Measurements from ENCODE around the gene AMDHD2. TPM values are rescaled to one million over a fixed set of nuclear protein-coding genes. Genes with fewer than 3 reads are reported as not detected.
A peak's percentile ranks its signal among the peaks of the same experiment; 100 is the strongest.
"Not testable (repeated sequence)": the region's sequence is repeated elsewhere in the genome, so short reads cannot be mapped to it uniquely, and the experiment has no call there.

Gene AMDHD2
- polyA plus RNA-seq, 6 donors from 2014 or later = 17.6 to 24.0 (median 20.5) TPM

- not testable (repeated sequence) for ATAC-seq (ENCODE audit: low read depth in 2 of 2); H3K27me3 Mint-ChIP-seq; H3K4me3 Mint-ChIP-seq; H3K9me3 Mint-ChIP-seq; DNase-seq; H3K36me3 Mint-ChIP-seq
- H3K4me1 Mint-ChIP-seq = peaks cover 23 to 35% (median 32%) of the 10 kb centered on the region in 3 donors
- peak overlapping the region in 3 of 6 donors; percentile 29 to 94 (median 38) for H3K27ac Mint-ChIP-seq
Measured at GRCh38 chr16:2543771-2544170, 23.6 kb downstream of the AMDHD2 start.

DNA sequence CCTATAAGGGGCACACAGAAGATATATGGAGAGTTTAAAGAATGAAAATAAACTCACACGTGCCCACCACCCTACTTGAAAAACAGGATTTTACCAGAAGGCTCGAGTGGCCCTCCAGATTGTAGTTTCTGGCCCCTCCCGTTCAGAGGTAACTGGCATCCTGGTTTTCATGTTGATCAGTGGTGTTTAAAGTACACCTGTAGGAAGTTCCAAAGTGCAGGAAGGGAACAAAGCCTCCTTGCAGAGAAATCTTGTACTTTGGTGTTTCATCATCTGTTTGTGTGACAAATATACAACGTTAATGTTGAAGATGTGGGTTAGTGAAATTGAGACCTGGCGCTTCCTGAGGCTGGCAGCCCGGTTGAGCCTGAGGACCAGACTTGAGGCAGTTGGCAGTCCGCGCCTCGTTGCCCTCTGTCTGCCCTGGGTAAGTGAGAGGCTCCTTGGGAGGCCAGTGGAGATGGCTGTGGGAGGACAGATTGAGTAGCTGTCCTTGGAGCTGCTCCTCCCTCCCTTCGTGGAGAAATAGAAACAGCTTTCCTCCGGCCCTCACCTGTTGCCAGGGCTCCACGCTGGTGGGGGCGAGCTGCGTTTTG, 30.2 kb downstream of the AMDHD2 start:
- H3K36me3 Mint-ChIP-seq; H3K27me3 Mint-ChIP-seq; H3K9me3 Mint-ChIP-seq; DNase-seq; ATAC-seq (ENCODE audit: low read depth in 2 of 2); H3K27ac Mint-ChIP-seq; H3K4me3 Mint-ChIP-seq; H3K4me1 Mint-ChIP-seq: not testable (repeated sequence)

DNA sequence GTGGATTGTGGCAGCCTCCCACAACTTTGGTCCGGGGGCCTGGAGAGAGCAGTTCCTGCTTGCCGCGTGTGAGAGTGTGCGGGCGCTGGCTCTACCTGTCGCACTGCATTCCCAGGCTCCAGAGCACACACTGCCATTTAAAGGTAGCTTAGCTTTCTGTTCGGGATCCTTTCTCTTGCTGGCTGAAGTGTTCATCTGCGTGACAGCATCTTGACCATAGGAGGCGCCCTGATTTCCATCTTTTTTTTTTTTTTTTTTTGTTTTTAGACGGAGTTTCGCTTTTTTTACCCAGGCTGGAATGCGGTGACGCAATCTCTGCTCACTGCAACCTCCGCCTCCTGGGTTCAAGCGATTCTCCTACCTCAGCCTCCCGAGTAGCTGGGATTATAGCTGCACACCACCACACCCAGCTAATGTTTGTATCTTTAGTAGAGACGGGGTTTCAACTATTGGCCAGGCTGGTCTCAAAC, 31.3 kb downstream of the AMDHD2 start:
- not testable (repeated sequence) for H3K36me3 Mint-ChIP-seq; H3K27me3 Mint-ChIP-seq; H3K4me1 Mint-ChIP-seq; H3K4me3 Mint-ChIP-seq; ATAC-seq (ENCODE audit: low read depth in 2 of 2); H3K9me3 Mint-ChIP-seq; DNase-seq
- peak overlapping the region in 2 of 6 donors; percentile 24 to 43 for H3K27ac Mint-ChIP-seq

- not testable (repeated sequence) for H3K27ac Mint-ChIP-seq; H3K36me3 Mint-ChIP-seq; H3K9me3 Mint-ChIP-seq; ATAC-seq (ENCODE audit: low read depth in 2 of 2); DNase-seq; H3K4me3 Mint-ChIP-seq; H3K27me3 Mint-ChIP-seq; H3K4me1 Mint-ChIP-seq
Measured at GRCh38 chr16:2554709-2555425, 34.7 kb downstream of the AMDHD2 start.

- not testable (repeated sequence) for DNase-seq; ATAC-seq (ENCODE audit: low read depth in 2 of 2); H3K27ac Mint-ChIP-seq; H3K27me3 Mint-ChIP-seq; H3K4me3 Mint-ChIP-seq; H3K4me1 Mint-ChIP-seq; H3K36me3 Mint-ChIP-seq; H3K9me3 Mint-ChIP-seq
Measured at GRCh38 chr16:2557150-2557549, 37.0 kb downstream of the AMDHD2 start.

DNA sequence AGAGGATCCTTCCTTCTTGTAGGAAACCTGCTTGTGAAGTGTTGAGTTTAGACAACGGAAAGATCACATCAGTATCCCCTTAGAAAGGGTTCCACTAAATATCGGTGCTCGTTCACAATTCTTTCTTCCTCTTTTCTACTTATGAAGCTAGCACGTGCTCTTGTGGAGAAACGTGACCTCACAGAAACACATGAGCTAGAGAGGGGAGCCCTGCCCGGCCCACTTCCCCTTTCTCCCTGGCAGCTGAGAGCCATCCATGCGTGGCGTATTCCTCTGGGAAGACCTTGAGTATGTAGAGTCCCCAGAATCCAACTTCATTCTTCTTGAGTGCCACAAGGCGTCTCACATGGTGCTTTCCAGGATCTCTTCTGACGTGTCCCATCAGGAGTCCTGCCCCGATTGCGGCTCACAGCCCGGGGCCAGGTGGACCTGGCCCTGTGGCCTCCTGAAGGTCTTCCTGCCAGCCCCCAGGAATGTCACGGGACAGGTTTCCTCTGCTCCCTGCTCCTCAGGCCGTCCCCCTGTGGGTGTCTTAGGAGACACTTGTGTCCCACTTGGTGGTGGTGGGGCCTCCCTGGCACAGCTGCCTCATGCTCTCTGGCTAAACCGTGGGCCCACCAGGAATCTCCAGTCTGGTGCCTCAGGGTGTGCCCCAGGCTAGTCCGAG, 40.1 kb downstream of the AMDHD2 start:
- Mint-ChIP-seq H3K4me3 (peak overlapping the region in 1 of 8 donors; percentile 5), H3K27ac (peak overlapping the region in 3 of 6 donors; percentile 1 to 54 (median 26))
- DNase-seq = peak; percentile 74
- H3K4me1 Mint-ChIP-seq, H3K27me3 Mint-ChIP-seq, H3K9me3 Mint-ChIP-seq, H3K36me3 Mint-ChIP-seq: not testable (repeated sequence)
- peak; percentile 83 to 85 for ATAC-seq (ENCODE audit: low read depth in 2 of 2)

- peak; percentile 68 for DNase-seq
- H3K36me3 Mint-ChIP-seq, H3K27ac Mint-ChIP-seq, H3K9me3 Mint-ChIP-seq, H3K27me3 Mint-ChIP-seq, H3K4me3 Mint-ChIP-seq, H3K4me1 Mint-ChIP-seq: not testable (repeated sequence)
- ATAC-seq (ENCODE audit: low read depth in 2 of 2) = peak; percentile 75 to 77
Measured at GRCh38 chr16:2560798-2561133, 40.6 kb downstream of the AMDHD2 start.

DNA sequence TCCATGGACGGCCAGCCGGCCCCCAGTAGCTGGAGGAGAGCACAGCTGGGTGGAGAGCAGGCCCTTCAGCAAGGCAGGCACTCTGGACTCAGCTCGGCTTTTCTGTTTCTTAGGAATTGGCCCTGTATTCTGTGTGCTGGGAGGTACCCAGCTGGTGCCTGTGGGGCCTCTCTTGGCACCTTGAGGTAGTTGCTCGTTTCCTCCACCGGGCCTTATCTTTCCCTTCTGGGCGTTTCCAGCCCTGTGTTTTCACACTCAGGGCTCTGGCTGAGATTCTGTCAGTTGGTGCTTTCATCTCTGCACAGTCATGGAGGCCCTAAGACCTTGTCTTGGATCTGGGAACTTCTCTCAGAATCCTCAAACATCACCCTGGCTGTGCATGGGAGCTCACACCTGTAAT, 47.3 kb downstream of the AMDHD2 start:
- H3K36me3 Mint-ChIP-seq; H3K27me3 Mint-ChIP-seq; H3K4me3 Mint-ChIP-seq; H3K4me1 Mint-ChIP-seq; DNase-seq; H3K27ac Mint-ChIP-seq; ATAC-seq (ENCODE audit: low read depth in 2 of 2); H3K9me3 Mint-ChIP-seq: not testable (repeated sequence)

DNA sequence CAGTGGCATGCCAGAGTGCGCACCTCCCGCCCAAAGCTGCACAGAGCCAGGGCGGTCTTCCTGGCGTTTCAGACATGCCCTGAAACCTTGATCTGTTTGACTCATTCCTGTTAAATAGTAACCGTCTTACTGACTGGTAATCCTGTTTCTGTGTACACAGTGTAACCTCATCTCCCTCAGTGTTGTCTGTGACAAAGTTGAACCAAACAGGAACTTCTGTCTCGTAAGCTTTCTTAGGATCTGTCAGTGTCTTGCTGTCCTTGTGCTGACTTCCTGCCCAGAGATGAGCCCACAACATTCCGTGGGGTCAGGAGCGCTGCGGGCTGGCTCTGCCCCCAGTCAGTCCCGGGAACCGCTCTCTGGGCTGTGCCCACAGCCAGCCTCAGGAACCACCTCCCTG, 48.4 kb downstream of the AMDHD2 start:
- not testable (repeated sequence) for H3K27ac Mint-ChIP-seq; ATAC-seq (ENCODE audit: low read depth in 2 of 2); H3K4me1 Mint-ChIP-seq; H3K36me3 Mint-ChIP-seq; H3K4me3 Mint-ChIP-seq; H3K9me3 Mint-ChIP-seq; H3K27me3 Mint-ChIP-seq; DNase-seq

DNA sequence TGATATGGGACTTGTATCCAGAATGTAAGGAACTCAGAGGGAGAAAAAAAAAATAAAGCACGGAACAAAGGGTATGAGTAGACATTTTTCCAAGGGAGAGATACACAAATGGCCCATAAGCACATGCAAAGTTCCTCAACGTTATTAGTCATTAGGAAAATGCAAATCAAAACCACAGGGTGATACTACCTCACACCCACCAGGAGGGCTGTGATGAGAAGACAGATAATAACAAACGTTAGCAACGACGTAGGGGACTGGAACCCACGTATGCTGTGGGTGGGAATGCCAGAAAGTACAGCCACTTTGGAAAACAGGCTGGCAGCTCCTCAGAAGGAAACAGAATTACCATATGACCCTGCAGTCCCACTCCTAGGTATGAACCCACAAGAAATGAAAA, 52.5 kb downstream of the AMDHD2 start:
- H3K27ac Mint-ChIP-seq, H3K27me3 Mint-ChIP-seq, H3K9me3 Mint-ChIP-seq, DNase-seq, H3K36me3 Mint-ChIP-seq, H3K4me1 Mint-ChIP-seq, H3K4me3 Mint-ChIP-seq: not testable (repeated sequence)
- peak in 1 of 2 donors; percentile 63 for ATAC-seq (ENCODE audit: low read depth in 2 of 2)

- H3K27me3 Mint-ChIP-seq; H3K4me1 Mint-ChIP-seq; DNase-seq; H3K9me3 Mint-ChIP-seq; H3K4me3 Mint-ChIP-seq; ATAC-seq (ENCODE audit: low read depth in 2 of 2); H3K27ac Mint-ChIP-seq; H3K36me3 Mint-ChIP-seq: not testable (repeated sequence)
Measured at GRCh38 chr16:2575839-2576238, 55.7 kb downstream of the AMDHD2 start.

DNA sequence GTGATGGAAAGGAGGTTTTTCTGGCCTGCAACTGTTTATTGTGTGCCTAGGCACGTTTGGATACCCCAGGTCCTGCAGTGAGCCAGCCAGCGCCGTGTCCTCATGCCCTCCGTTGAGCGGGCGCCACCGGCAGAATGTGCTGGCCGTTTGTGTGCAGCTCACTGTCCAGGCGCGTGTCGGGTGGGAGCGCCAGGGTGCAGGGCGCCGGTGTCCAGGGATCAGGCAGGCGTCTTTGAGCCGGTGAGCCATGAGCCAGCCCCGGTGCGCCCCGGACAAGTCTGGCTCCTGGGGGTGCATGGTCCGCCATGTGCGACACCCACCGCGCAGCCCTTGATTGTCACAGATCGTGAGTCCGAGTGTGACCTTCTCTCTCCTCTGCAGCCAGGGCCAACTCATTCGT, 56.9 kb downstream of the AMDHD2 start:
- not testable (repeated sequence) for H3K9me3 Mint-ChIP-seq; H3K27me3 Mint-ChIP-seq; DNase-seq; H3K4me1 Mint-ChIP-seq; H3K4me3 Mint-ChIP-seq; H3K27ac Mint-ChIP-seq; ATAC-seq (ENCODE audit: low read depth in 2 of 2); H3K36me3 Mint-ChIP-seq

GRCh38 chr16:2578905-2579304, 58.7 kb downstream of the AMDHD2 start:
- not testable (repeated sequence) for H3K4me1 Mint-ChIP-seq; H3K4me3 Mint-ChIP-seq; DNase-seq; ATAC-seq (ENCODE audit: low read depth in 2 of 2); H3K36me3 Mint-ChIP-seq; H3K9me3 Mint-ChIP-seq; H3K27ac Mint-ChIP-seq; H3K27me3 Mint-ChIP-seq

GRCh38 chr16:2580143-2580542, 60.0 kb downstream of the AMDHD2 start:
- not testable (repeated sequence) for H3K4me3 Mint-ChIP-seq, H3K4me1 Mint-ChIP-seq, H3K27ac Mint-ChIP-seq, DNase-seq, H3K27me3 Mint-ChIP-seq, H3K9me3 Mint-ChIP-seq, H3K36me3 Mint-ChIP-seq
- ATAC-seq (ENCODE audit: low read depth in 2 of 2) = peak; percentile 76 to 91

Measured in naive B cell (primary cell).